ENCODE data around the gene PAK5.

GRCh38 chr20:9594284-9594875 lies 244.5 kb downstream of the PAK5 start:
- TF ChIP-seq CTCF (conservative IDR thresholded peaks at IDR 0.05) = no peak
- TF ChIP-seq EZH2 (IDR thresholded peaks at IDR 0.05; ENCODE audit: low read depth) = no peak

Data from PC-9 (cell line).